Keratinocyte (primary cell): ENCODE results near the gene CHIA. TPM values are rescaled to one million over a fixed set of nuclear protein-coding genes. Genes with fewer than 3 reads are reported as not detected.

Source experiments
- DNase-seq: peaks from one replicate; pipeline ENCODE4 v3.0.0-alpha.2; 2011; ENCODE audit warnings: low read depth, missing footprints, low spot score
- FAIRE-seq: peaks from 2 replicates; lab custom pipeline; 2011; peaks lifted over from hg19 to GRCh38; lab: Jason Lieb, UNC
- H2AFZ ChIP-seq: 2 replicates; pipeline ENCODE4 v1.6.0; 2012; ENCODE audit warnings: low read length, control low read depth, inconsistent platforms; ENCODE audit not compliant: control insufficient read depth
- H3K27ac ChIP-seq: 2 replicates; pipeline ENCODE4 v1.5.1; 2011; ENCODE audit warnings: low read length; ENCODE audit not compliant: control insufficient read depth, insufficient read depth
- H3K27me3 ChIP-seq: 3 replicates; pipeline ENCODE4 v1.6.0; 2011; ENCODE audit warnings: low read length; ENCODE audit not compliant: control insufficient read depth, insufficient read depth; ENCODE audit errors: extremely low read depth
- H3K36me3 ChIP-seq, 2 experiments: 2 replicates in 1 of 2; 3 replicates in 1 of 2; pipeline ENCODE4 v1.5.1; 2011; ENCODE audit warnings: low read length in 2 of 2, mild to moderate bottlenecking in 1 of 2; ENCODE audit not compliant: control insufficient read depth in 2 of 2, insufficient read depth in 2 of 2; ENCODE audit errors: extremely low read depth in 1 of 2
- H3K4me1 ChIP-seq: 3 replicates; pipeline ENCODE4 v1.5.1; 2011; ENCODE audit warnings: low read length; ENCODE audit not compliant: control insufficient read depth, insufficient read depth; ENCODE audit errors: extremely low read depth
- H3K4me2 ChIP-seq: 3 replicates; pipeline ENCODE4 v1.6.0; 2011; ENCODE audit warnings: low read depth, low read length; ENCODE audit not compliant: control insufficient read depth, insufficient read depth; ENCODE audit errors: extremely low read depth
- H3K4me3 ChIP-seq, 3 experiments: fragments of 200-600 bp in 1 of 3; sonication (generic) in 1 of 3; 2 replicates in 2 of 3; 3 replicates in 1 of 3; pipeline ENCODE4 v1.5.1; 2011 to 2016; ENCODE audit warnings: low read length in 3 of 3, mild to moderate bottlenecking in 3 of 3, control low read depth in 2 of 3, inconsistent platforms in 1 of 3, low read depth in 1 of 3, mixed read lengths in 1 of 3, mixed run types in 1 of 3, moderate library complexity in 1 of 3; ENCODE audit not compliant: control insufficient read depth in 2 of 3, insufficient read depth in 2 of 3; ENCODE audit errors: extremely low read depth in 1 of 3
- H3K79me2 ChIP-seq: 2 replicates; pipeline ENCODE4 v1.6.0; 2012; ENCODE audit warnings: low read length; ENCODE audit not compliant: control insufficient read depth, insufficient read depth
- H3K9ac ChIP-seq: 3 replicates; pipeline ENCODE4 v1.6.0; 2011; ENCODE audit warnings: low read length; ENCODE audit not compliant: control insufficient read depth, insufficient read depth; ENCODE audit errors: extremely low read depth
- H3K9me1 ChIP-seq: 3 replicates; pipeline ENCODE4 v1.6.0; 2011; ENCODE audit warnings: low read length; ENCODE audit not compliant: control insufficient read depth, insufficient read depth; ENCODE audit errors: extremely low read depth
- H3K9me3 ChIP-seq: 2 replicates; pipeline ENCODE4 v1.5.1; 2012; ENCODE audit warnings: low read depth, low read length; ENCODE audit not compliant: control insufficient read depth
- H4K20me1 ChIP-seq: 3 replicates; pipeline ENCODE4 v1.6.0; 2011; ENCODE audit warnings: low read length; ENCODE audit not compliant: control insufficient read depth, insufficient read depth; ENCODE audit errors: extremely low read depth
- EZH2 ChIP-seq: IDR thresholded peaks from one replicate; pipeline ENCODE4 v1.6.1; 2012; ENCODE audit warnings: inconsistent platforms, mild to moderate bottlenecking, low read length, moderate library complexity
- dilution Hi-C: fragments of 300-500 bp; cut with MboI; formaldehyde crosslinking; loops from one replicate; pipeline ENCODE4 v1.7.0; 2020; ENCODE audit warnings: low sequenced_read_pairs; ENCODE audit not compliant: extremely low pct_ligation_motif_present
- polyA plus RNA-seq, 5 experiments: library from polyadenylated mRNA; depleted of rRNA in 3 of 5; stranded (reverse) in 3 of 5; stranded (forward) in 1 of 5; unstranded in 1 of 5; fragments of >200 nt; gene quantifications; 1 replicate in 1 of 5; 2 replicates in 3 of 5; 3 replicates in 1 of 5; pipeline versions ENCODE4 v1.2.1 to v1.2.3, GENCODE V29; 2011 to 2012; ENCODE audit warnings: missing spikeins in 2 of 5, low read depth in 1 of 5, low replicate concordance in 1 of 5
- TF ChIP-seq, protein P1 (sequence below), 3 experiments: IDR thresholded peaks in 1 of 3; conservative IDR thresholded peaks in 1 of 3; optimal IDR thresholded peaks in 1 of 3; 2 replicates in 2 of 3; 3 replicates in 1 of 3; pipeline versions ENCODE3 to v1.5.1; 2011; ENCODE audit warnings: low read length in 3 of 3, mild to moderate bottlenecking in 3 of 3, moderate library complexity in 2 of 3, control low read depth in 1 of 3, inconsistent platforms in 1 of 3; ENCODE audit not compliant: insufficient read depth in 2 of 3; ENCODE audit errors: extremely low read depth in 1 of 3

The CHIA gene
- polyA plus RNA-seq, 1 donor (not counting 4 experiments of a cell fraction or from before 2014, with no cell fraction given): not detected

GRCh38 chr1:111252786-111253185, 37.9 kb upstream of the CHIA start:
- Histone ChIP-seq H2AFZ (no peak overlapping the region), H3K4me2 (no peak overlapping the region), H3K36me3 (no peaks in the 10 kb centered on the region), H3K9ac (no peak overlapping the region), H3K4me3 (no peak overlapping the region), H3K27me3 (peaks cover 11% of the 10 kb centered on the region), H3K9me1 (no peaks in the 10 kb centered on the region), H3K79me2 (no peaks in the 10 kb centered on the region), H3K4me1 (no peaks in the 10 kb centered on the region), H3K27ac (no peak overlapping the region), H3K9me3 (no peaks in the 10 kb centered on the region), H4K20me1 (no peaks in the 10 kb centered on the region)
- no peak for DNase-seq
- dilution Hi-C loops: no loop called here
- no peak for FAIRE-seq
- TF ChIP-seq, protein P1, sequence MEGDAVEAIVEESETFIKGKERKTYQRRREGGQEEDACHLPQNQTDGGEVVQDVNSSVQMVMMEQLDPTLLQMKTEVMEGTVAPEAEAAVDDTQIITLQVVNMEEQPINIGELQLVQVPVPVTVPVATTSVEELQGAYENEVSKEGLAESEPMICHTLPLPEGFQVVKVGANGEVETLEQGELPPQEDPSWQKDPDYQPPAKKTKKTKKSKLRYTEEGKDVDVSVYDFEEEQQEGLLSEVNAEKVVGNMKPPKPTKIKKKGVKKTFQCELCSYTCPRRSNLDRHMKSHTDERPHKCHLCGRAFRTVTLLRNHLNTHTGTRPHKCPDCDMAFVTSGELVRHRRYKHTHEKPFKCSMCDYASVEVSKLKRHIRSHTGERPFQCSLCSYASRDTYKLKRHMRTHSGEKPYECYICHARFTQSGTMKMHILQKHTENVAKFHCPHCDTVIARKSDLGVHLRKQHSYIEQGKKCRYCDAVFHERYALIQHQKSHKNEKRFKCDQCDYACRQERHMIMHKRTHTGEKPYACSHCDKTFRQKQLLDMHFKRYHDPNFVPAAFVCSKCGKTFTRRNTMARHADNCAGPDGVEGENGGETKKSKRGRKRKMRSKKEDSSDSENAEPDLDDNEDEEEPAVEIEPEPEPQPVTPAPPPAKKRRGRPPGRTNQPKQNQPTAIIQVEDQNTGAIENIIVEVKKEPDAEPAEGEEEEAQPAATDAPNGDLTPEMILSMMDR (optimal IDR thresholded peaks at IDR 0.05 in 1 of 3, IDR thresholded peaks at IDR 0.05 in 1 of 3, conservative IDR thresholded peaks at IDR 0.05 in 1 of 3; ENCODE audit: extremely low read depth in 1 of 3, insufficient read depth in 2 of 3, low read length in 3 of 3): no peak
- TF ChIP-seq EZH2: no peak

GRCh38 chr1:111253876-111254275, 36.8 kb upstream of the CHIA start:
- Histone ChIP-seq H3K9me3 (no peaks in the 10 kb centered on the region), H3K79me2 (no peaks in the 10 kb centered on the region), H3K36me3 (no peaks in the 10 kb centered on the region), H3K9ac (no peak overlapping the region), H3K4me1 (no peaks in the 10 kb centered on the region), H3K27ac (no peak overlapping the region), H3K9me1 (no peaks in the 10 kb centered on the region), H3K4me3 (no peak overlapping the region), H3K4me2 (no peak overlapping the region), H2AFZ (no peak overlapping the region), H4K20me1 (no peaks in the 10 kb centered on the region), H3K27me3 (peaks cover 11% of the 10 kb centered on the region)
- dilution Hi-C loops: no loop called here
- no peak for FAIRE-seq
- no peak for DNase-seq
- TF ChIP-seq, protein P1 (optimal IDR thresholded peaks at IDR 0.05 in 1 of 3, IDR thresholded peaks at IDR 0.05 in 1 of 3, conservative IDR thresholded peaks at IDR 0.05 in 1 of 3; ENCODE audit: extremely low read depth in 1 of 3, insufficient read depth in 2 of 3, low read length in 3 of 3): no peak
- no peak for TF ChIP-seq EZH2
